Globus pallidus (tissue), 1 donor: Measurements from ENCODE around the gene S100A10.

Experiments
- DNase-seq: peaks from one replicate; pipeline ENCODE4 v3.0.0-alpha.2; 2015; ENCODE audit warnings: low spot score

Gene S100A10

DNA sequence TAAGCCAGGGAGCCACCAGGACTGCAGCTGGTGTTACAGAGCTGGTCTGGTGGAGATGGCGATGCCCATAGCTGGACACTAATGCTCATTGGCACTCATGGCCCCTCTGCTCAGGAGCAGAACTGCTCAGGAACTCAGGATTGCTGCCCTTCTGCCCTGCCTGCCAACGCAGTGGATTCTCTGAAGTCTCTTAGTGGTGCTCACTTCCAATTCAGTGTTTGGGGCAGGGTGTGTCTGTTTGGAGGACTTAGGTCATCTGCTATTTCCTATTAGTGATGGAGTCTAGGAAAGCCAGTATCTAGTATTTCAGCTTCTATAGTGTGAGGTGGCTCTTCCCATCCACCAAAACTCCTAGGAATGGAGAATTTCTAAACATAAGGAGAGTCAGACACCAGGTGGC is 29.1 kb downstream of the S100A10 start:
- no peak for DNase-seq

DNA sequence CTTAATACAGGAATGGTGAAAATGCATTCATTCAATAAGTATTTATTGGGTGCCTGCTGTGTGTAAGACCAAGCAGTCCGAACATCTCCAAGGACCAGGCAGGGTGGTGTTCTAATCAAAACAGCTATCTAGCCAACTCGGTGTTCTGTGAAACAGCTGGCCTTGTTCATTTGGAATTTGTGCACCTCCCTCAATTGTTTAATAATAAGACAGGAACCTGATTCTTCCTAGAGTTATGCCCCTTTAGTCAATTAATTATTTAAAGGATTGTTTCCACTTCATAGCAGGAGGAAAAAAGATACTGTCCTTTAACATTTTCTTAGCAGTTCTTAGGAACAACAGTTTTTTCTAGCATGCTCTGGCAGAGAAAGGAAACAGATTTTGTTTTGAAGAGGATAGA is 30.4 kb downstream of the S100A10 start:
- DNase-seq: no peak

DNA sequence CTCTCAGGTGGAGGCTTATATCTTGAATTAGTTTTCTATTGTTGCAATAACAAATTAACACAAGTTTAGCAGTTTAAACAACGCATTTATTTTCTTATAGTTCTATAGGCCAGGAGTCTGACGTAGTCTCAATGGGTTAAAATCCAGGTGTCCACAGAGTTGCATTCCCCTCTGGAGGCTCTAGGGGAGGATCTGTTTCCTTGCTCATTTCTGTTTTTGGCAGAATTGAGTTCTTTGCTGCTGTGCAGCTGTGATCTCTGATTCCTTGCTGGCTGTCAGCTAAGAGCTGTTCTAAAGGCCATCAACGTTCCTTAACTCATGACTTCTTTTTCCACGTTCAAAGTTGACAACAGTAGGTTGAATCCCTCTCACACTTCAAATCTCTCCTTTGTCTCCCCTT is 31.8 kb downstream of the S100A10 start:
- no peak for DNase-seq

DNA sequence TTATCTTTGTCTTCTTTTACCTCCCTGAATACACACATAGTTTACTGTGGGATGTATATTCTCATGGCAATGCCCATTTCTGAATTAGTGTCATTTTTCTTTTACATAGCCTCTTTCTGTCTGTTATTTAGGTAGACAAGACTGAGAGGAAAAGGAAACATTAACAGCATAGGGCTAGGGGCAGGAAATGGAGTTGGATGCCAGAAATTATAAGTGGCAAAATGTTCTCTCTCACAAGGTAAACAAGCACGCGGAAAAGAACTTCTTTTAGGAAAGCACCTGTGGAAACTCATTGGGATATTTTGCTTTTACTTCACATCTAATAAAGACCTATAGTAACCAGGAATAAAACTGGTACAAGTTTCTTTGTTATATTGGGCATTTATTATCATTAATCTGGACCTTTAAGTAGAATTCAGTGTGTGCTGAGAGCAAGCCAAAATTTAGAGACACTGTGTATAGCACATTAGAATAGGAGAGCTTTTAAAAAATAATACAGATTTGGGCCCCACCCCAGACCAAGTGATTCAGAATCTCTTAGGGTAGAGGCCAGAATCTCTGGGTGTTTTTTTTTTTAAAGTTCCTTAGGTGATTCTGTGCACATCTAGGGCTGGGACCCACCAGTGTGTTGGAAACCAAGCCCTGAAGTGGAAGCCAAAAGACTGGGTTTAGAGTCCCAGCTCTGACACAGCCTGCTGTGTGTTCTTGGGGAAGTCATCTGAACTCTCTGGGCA is 32.7 kb downstream of the S100A10 start:
- no peak for DNase-seq

DNA sequence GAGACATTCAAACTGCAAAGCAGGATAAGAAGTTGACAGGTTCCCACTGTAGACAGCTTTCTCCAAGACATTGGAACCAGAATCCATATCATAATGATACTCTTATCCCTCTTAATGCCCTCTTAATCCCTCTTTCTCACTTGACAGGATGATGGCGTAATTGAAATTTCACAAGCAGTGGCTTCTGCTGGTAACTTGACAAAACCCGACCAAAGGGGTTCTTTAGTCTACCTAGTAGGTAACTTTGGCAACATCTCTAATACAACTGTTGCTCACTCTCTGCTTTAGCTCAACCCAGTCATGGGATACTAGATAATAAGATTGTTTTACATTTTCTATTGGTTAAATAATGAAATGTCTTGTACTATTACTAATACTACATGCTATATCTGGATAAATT is 34.7 kb downstream of the S100A10 start:
- DNase-seq: no peak

DNA sequence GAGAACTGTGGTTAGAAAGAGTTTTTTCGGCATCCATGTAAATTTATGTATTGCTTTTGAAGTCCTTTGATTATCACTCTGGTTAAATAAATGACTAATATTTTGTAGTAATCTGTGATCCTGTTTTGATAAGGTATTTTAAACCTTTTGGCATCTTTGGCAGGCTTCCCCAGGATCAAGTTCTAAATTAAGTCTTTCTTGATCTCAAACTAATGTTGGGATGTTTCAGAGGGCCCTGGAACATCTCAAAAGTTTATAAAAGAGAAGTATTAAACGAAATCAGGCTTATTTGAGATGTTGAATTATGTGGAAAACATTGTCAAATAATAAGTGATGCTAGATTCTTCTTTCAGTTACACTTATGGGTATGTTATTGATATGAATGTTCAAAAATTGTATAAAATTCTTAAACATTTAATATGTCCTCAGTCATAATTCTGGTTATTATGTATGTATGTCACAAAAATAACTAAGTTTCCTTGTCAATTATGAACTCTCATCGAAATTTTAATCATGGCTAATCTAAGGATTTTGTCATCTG is 36.6 kb downstream of the S100A10 start:
- DNase-seq: no peak

DNA sequence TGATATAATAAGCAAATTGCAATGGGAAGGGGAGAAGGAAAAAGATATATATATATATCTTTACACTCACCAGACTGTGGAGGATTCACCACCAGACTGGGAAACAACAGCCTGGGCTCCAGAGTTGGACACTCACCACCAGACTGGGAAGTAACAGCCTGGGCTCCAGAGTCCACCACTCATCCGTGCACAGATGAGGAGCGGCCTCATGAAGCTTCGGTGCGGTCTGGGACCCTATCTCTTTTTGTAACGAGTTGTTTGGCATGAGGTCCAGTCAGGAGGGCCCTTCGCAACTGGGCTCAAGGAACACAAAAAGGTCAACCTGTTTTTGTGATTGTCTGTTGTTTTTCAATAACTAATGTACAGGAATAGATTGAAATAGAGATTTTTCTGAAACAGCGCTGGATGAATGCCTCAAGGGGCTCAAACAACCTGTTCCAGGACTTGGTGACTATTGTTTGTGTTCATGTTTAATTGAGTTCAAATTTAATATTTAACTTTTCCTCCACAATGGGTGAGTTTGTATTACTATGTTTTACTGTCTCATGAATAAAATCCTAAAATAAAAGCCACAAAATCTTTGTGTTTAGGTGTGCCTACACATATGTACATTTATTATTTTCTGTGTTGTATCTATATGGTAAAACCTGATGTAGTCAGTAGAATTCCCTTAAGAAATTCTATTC is 40.1 kb downstream of the S100A10 start:
- DNase-seq: no peak

DNA sequence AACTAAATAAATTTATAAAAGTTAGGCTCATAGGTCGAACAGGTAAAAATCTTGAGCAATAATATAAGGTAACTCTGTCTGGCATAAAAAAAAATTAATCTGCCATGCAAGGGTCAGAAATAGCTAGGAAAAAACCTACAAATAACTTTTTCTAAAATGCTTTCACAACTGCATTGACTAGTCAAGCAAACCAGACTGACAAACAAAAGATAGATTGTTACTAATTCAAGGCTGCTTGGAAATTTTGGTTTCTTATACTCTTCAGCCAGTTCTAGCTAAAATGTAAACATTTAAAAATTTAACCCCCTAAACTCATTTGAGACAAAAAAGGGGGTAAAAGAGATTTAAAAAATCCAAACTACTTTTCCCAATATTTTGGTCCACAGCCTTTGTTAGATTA is 40.8 kb downstream of the S100A10 start:
- no peak for DNase-seq

DNA sequence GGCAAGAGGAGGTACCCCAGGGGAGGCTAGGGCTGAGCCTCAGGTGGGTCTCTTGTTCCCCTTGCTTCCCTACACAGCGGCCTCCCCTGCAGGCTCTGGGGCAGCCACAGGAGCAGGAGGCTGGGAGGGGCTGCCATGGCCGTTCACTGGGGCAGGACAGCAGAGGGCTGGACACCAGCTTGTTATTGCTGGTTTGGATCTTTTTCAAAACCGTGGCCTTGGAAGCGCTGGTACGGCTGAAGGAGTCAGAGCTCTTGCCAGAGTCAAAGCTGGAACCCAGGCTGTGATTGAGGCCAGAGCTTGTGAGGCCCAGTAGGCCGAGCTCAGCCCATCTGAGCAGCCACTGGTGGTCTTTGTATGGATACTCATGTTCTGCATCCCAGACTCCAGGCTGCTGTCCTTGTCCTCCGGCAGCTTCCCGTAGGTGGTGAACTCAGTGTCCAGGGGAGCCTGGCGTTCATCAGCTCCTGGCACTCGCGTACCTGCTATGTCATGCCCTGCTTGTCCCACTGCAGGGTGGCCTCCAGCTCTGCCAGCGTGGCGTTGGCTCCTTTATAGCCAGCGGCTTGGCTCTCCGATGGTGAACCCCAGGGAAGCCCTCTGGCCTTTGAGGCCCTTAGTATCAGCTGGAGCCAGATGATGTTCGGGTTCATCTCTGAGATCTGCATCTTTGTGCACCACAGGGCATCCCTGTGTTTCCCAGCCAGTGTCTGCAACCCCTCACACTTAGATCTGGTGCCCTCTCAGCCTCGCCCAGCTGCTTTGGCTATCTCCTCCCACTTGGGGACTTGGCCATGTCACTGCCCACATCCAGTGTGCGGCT is 44.1 kb downstream of the S100A10 start:
- DNase-seq: no peak

DNA sequence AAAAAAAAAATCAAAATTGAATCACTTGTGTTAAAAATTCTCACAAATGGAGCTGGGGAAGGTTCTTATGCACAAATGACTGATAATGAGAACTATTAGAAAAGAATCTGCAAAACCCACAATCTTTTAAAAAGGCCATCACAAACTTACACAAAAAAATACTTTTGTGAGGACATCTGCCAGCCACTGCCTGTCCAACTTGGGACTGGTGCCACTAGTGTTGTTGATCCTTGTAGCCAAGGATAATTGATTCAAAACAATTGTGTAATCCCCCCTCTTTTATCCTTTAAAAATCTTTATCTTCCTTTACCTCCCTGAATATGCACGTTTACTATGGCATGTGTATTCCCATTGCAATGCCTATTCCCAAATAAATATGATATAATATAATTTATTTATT is 45.2 kb downstream of the S100A10 start:
- no peak for DNase-seq

DNA sequence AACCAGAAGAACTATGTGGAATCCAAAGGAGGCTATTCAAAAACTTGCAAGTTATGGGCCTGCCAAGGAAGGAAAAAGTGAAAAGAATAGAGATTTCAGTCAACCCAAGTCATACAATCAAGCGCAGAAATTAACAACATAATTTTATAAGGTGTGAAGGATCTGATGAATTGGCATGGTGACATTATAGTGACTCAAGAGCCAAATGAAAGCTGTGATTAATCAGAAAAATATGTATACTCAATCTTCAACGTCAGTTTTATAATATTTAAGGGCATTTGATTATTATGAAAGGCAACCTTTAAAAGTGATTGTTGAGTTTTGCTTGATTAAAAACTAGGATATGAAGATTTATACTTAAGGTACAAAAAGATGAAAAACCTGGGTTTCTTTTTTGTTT is 46.5 kb downstream of the S100A10 start:
- no peak for DNase-seq

DNA sequence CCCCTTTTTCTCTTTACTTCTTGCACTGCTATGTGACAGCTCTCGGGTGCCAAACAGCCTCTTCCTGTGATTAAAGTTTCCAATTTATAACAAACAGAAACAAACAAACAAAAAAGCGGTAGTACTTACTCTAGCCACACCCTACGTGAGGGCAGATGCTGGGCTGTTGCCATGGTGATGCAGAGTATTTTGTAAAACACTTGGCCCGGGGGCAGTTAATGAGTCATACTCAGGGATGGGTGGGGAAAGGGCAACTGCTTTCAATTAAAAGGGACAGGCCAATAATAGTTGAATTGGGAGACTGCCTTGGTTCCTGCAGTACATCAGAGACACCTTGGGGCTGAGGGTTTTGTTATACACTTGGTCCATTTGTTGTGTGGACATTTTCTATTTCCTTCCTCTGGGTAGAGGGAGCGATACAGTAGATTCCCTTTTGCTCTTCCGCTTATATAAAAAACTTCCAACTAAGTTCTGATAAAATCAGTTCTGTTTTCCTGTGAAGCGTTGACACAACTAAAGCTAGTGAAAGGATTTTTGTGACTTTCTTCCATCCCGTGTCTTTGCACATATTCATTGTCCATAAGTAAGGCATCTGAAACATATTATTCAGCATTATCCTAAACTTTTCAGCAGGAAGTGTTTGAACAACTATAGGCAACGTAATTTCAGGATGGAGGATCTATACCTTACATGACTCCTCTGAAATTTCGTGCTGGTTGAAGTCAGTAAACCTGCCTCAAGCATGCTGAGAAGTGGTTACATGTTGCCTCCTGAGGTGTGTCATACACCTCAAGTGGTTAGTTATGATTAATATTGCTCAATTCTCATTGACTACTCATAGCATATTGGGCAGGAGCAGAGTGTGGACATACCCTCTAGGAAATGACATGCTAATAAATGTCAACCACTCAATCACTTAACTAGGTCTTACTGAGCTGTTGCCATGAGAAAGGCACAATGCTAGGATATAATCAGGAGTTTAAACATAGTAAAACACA is 47.6 kb downstream of the S100A10 start:
- DNase-seq: no peak

DNA sequence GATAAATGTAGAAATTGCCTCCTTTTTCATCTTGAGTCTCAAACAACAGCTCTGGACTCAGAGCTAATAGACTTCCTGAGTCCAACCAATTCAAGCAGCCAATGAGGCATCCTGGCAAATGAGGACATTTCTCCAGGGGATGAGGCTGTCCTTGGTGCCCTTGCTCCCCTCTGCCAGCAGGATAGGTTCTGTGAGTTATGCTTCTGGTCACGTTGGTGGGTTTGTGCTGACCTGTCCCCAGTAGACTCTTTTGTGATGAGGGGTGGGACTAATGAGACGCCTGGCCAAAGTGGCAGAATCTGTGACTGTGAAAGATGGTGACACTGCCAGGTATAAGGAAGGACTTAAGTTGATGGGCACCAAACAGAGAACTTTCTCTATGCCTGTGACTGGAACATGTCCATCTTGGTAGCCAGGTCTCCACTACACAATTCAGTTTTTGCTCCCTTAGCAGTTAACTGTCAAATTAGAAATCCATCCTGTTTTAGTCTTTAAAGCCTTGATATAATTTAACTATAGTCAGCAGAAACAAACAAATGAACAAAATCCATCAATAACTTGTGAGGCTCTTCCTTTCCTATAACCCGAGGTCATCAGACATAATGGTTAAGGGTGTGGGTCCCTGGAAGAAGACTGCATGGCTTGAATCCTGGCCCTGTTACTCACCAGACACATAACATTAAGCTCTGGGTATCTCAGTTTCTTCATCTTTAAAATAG is 48.6 kb downstream of the S100A10 start:
- DNase-seq: no peak

DNA sequence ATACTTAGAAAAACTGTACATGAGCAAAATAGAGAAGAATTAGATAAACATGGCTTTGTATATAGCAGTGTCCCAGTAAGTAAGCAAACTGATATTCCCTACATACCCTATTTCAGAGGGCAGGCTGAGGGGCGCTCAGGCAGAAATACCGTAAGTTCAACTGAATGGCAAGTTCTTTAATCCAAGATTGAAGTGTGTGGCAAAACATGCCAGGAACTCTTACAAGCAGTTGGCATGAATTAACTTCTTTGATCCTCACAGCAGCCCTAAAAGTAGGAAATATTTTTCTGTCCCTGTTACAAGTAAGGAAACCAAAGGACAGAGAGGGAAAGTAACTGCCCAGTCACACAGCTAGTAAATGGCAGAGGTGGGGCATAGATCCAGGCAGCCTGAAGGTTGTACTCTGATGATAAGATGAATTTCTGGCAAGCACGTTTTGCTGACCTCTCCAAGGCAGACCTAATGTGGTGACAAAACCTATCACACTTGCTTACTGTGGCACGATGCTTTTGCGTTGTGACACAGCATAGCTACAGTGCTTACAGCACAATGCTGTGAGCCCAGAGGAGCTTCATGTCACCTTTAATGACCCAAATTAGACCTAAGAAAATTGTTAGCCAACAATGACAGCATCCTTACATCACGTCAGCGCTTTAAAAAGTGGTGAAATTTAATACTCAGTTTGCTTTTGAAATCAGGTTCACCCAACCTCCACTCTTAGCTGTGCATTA is 49.4 kb downstream of the S100A10 start:
- DNase-seq: no peak

DNA sequence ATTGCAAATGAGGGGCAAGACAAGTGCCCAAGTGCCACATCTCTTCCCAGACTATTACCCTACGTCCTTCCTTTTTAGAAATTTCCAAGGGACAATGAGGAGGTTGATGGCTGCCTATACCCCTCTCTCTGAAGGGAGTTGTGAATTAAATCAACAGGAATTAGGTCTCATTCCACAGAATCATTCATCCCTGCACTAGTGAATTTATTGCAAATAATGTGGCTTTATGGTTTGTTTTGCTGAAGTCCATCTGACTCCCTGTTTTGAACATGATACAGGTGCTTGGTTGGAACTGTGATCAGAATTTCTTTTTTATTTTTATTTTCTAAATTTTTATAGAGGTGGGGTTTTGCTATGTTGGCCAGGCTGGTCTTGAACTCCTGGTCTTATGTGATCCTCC is 50.1 kb downstream of the S100A10 start:
- DNase-seq: no peak

DNA sequence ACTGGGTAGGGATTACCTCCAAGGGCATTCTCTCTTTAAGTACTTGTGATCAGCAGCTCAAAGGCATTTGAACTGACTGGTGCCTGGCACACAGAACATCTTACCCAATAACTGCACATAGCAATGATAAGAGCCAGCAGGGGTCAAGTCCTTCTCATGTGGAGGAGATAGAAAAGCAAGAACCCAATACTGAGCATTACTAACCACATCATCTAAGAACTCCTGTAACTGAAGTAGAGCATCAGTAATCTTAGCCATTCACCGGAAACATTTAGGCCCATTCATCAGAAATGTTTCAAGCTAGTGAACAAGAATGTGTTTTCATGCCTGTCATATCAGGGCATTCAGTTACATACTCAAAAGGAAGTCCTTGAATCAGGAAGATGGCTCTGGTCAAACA is 50.8 kb downstream of the S100A10 start:
- DNase-seq: no peak

DNA sequence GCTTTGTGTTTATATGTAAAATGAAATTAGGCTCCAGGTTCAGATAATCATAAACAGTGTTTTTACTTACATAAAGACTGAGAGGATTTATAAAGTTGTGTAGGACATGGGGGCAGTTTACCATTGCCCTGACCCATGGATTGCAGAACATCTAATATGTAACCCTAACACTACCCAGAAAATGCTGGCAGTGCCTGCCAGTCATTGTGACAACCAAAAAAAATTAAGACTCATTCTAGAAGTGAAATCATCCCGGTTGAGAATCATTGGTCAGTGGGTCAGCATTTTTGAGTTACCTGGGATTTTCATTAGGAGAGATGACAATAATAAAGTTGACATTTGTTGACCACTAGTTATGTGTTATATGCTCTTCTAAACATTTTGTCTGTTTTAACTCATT is 53.1 kb downstream of the S100A10 start:
- DNase-seq: no peak

DNA sequence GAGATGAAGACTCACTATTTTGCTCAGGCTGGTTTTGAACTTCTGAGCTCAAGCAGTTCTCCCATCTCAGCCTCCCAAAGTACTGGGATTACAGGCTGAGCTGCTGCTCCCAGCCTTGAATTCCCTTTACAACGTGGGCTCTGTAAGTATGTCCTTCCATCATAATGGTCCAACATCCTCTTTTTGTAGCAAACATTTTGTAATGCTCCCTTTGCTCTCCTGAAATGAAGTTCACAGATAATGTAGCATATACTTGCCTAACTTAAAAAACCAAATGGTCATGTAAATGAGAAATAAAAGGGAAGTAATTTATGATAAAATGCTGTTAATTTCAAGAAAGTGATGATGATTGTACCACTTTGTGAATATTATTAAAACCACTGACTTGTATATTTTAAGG is 53.9 kb downstream of the S100A10 start:
- no peak for DNase-seq

DNA sequence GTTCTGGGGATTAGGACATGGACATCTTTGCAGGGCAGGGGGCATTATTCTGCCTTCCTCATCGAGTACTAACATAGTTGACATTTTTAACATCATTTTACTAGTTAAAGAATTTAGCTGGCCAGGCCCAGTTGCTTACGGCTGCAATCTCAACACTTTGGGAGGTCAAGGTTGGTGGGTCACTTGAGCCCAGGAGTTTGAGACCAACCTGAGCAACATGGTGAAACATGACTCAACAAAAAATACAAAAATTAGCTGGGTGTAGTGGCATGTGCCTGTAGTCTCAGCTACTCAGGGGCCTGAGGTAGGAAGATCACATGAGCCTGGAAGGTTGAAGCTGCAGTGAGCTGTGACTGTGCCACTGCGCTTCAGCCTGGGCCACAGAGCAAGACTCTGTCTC is 54.5 kb downstream of the S100A10 start:
- no peak for DNase-seq

DNA sequence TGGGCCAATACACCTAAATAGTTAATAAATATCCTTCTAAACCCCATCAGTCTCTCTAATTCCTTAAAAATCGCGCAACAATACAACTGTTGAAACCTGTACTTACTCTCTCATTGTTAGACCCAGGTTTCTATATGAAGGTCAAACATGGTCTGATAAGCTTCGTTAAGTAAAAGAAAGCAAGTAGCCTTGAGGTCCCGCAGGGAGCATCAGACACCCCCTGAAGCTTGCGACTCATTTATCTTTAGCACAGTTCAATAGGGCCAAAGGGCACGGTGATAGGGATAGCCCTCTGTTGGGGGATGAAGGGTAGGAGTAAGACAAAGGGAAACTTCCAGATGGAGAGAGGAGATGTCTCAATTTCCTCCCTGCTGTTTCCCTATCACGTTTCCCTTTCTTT is 57.0 kb downstream of the S100A10 start:
- no peak for DNase-seq
